Activated naive CD4-positive, alpha-beta T cell treated with anti-CD3 and anti-CD28 coated beads, Interleukin-2, amount 50 U/mL, for 72 hours (primary cell): ENCODE data around the gene EEPD1. TPM values are rescaled to one million over a fixed set of nuclear protein-coding genes. Genes with fewer than 3 reads are reported as not detected.
"Not testable (repeated sequence)": the region's sequence is repeated elsewhere in the genome, so short reads cannot be mapped to it uniquely, and the experiment has no call there.

Source experiments
- ATAC-seq, 2 donors: fragments of 150-1000 bp; cut with Tn5 transposase; 2 replicates each; pipeline ENCODE4 v1.10.0; 2021; ENCODE audit warnings: mild to moderate bottlenecking in 2 of 2, moderate library complexity in 2 of 2
- DNase-seq, 2 donors: peaks; one replicate each; pipeline ENCODE4 v3.0.0; 2021 to 2022; ENCODE audit warnings: low spot score in 2 of 2
- H3K27ac Mint-ChIP-seq, 2 donors: one replicate each; pipeline ENCODE4 v1.8.0; 2022; ENCODE audit warnings: mild to moderate bottlenecking in 2 of 2, mixed read lengths in 2 of 2
- H3K36me3 Mint-ChIP-seq, 2 donors: one replicate each; pipeline ENCODE4 v1.8.0; 2022; ENCODE audit warnings: mixed read lengths in 2 of 2
- H3K9me3 Mint-ChIP-seq, 2 donors: one replicate each; pipeline ENCODE4 v1.8.0; 2022; ENCODE audit warnings: mixed read lengths in 2 of 2
- total RNA-seq, 2 donors: library from RNA; stranded (reverse); gene quantifications; one replicate each; pipeline ENCODE4 v1.2.3, GENCODE V29; 2022

EEPD1 gene
- total RNA-seq: 1 to 10 TPM in 1 of 2 donors, under 1 TPM in 1; 0.82 to 1.4 TPM

DNA sequence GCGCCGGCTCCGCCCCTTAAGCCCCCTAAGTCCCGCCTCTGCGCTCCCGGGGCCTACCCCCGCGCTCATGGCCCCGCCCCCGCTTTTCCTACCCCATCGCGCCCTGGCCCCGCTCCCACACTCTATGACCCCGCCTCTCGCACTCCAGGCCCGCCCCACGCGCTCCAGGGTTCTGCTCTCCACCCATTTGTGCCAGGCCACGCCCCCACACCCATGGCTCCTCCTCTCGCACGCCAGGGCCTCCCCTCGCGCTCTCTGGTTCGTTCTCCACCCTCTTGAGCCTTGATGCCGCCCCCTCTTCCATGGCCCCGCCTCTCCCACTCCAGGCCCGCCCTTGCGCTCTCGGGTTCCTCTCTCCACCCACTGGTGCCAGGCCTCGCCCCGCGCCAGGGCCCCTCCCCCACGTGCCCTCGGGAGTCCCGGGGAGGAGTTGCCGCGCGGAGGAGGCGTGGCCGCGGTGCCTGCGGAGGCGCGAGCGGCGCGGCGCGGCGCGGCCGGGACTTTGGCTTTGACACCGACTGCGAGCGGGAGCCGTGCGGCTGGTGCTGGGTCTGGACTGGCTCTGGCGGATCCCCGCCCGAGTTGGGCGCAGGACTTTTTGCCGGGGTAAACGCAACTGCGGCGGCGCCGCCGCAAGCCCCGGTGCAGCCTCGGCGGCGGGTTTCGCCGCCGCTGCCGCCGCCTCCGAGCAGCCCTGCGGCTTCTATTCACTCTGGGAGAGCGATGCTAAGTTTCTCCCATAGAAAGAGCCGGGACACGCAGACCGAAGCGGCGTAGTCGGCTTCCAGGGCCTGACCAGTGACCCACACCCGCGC lies at the start of gene EEPD1:
Gene EEPD1, plus strand, starts transcription at position 499 of the 815 bp plus-strand sequence. CDS start 1,071 bp downstream, outside the sequence.
- Mint-ChIP-seq H3K36me3 (no peaks in the 10 kb centered on the region), H3K9me3 (peaks cover 0 to 5% of the 10 kb centered on the region in 2 donors), H3K27ac (peak within 1 kb of the TSS; percentile 14 to 18)
- ATAC-seq: peak; percentile 94 to 97
- DNase-seq: peak; percentile 98 to 99

DNA sequence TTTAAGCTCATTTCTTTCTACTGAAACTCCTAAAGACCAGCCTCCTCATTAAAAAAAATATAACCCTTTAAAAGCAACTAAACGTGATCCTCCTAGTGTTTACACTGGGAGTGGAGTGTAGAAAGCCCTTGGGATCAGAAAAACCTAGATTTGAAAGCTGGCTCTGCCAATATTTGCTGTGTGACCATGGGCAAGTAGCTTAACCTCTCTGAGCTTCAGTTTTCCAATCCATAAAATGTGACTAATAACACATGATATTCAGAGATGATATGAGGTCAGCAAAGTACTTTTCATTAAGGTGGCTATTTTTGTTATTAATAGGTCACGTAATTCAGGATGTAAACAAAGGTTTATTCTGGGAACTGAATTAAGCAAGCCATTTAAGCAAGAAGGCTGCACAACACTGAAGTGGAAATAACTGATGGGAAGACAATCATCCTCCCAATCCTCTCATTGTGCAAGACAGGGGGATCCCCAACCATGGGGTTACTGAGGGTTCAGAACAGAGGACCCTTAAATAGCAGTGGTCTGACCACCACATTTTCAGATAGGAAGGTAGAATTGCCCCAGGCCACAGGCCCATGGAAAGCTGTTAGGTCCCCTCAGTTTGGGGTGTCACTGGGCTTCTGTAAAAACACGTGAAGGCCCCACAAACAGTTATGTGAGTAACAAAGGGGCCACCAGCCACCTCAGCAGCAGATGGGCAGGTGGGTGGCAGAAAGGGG lies 49.1 kb upstream of the EEPD1 start:
- DNase-seq (no peak), ATAC-seq (no peak)
- H3K36me3 Mint-ChIP-seq: peaks cover 0 to 6% of the 10 kb centered on the region in 2 donors
- H3K9me3 Mint-ChIP-seq: peaks cover 12% of the 10 kb centered on the region in 2 donors
- no peak overlapping the region for H3K27ac Mint-ChIP-seq

DNA sequence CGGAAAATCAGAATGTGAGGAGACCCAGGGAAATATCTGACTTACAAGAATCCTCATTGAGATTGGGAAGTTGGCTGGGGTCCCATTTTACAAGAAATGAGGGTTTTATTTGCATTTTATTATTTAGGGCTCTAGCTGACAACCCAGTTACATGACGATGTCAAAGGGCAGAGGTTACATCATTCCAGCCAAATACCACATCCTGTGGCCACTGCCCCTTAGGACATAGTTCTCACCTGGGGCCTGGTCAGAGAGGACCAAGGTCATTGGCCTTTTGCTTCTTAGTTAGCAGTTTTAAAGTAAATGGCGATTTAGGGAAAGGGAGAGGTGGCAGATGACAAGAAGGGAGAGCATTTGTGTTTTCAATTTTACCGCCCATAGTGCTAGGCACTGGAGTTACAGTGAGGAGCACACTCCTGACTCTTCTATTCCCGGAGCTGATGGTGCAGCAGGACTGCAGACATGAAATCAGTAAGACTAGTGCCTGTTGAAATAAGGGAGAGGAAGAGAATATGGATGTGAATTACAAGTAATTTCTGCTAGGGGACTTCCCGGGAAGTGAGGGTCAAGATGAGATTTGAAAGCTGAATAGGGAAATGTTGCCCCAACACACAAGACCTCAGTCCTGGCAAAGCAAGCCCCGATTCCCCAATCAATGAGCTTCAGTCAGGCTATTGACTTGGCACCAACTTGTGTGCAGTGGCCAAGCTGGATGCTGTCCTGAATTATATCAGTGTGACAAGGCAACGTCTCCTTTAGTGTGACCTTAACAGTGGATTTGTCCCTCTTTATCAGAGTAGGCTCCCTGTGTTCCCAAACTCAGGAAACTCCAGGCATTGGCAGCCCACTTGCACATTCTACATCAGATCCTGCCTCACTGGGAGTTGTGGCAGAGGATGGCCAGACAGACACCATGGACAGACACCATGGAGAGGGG lies 45.8 kb upstream of the EEPD1 start:
- Mint-ChIP-seq H3K27ac (peak overlapping the region in 1 of 2 donors; percentile 65), H3K36me3 (peaks cover 0 to 11% of the 10 kb centered on the region in 2 donors)
- not testable (repeated sequence) for DNase-seq, ATAC-seq, H3K9me3 Mint-ChIP-seq

DNA sequence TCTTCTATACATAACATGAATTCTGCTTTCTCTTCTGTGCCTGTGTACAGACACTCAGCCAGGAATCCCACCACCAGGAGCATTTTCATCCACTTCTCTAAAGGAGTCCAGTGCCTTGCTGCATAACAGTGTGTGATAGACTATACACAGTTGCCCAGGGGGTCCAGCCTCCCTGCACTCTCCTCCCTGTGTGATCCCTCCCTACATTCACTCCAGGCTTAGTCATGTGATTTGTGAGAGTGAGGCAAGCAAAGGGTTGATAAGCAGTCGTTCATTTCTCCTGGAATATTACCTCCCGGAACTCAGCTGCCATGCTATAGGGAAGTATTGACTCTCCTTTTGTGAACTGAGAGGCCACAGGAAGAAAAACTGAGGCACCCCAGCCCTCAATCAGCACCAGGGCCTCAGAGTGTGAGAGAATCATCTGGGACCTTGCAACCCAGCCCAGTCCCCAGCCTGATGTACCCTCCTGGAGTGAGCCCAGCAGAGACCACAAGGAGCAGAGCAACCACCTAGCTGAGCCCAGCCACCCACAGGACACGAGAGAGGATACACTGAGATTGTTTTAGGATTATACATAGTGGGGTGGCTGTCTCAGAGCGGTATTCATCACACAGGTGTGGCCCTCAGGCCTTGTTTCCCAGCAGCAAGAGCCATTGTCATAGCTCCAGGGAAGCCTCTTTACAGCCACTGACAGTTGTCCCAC lies 45.0 kb upstream of the EEPD1 start:
- Mint-ChIP-seq H3K9me3 (peaks cover 0 to 9% of the 10 kb centered on the region in 2 donors), H3K27ac (no peak overlapping the region), H3K36me3 (peaks cover 0 to 11% of the 10 kb centered on the region in 2 donors)
- no peak for DNase-seq
- no peak for ATAC-seq

DNA sequence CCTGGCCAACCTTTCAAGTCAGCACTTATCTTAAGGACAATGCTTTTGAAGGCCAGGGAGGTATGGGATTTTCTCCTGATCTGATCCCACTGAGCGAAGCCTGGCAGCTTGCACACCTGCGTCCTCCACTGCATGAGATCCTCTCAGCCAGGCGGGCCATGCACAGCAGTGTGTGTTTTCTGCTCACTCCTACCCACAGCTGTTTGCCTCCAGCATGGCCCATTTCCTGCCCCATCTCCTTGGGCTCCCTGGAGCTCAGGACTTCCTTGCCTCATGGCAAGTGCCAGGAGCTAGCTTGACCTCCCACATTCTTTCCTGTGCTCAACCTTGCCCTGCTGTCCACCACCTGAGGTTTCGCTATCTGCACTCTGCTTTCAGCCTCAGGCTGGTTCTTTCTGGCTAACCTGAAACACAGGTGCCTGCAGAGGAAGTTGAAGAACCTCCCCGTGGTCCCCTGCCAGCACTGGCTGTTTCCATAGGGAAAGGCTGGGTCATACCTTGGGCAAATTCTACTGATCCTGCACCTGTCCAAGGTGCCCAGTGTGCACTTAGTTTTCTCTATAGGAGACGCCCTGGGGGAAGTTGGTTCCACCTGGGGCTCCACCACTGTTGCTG lies 43.9 kb upstream of the EEPD1 start:
- ATAC-seq (no peak), DNase-seq (no peak)
- Mint-ChIP-seq H3K27ac (no peak overlapping the region), H3K36me3 (peaks cover 0 to 11% of the 10 kb centered on the region in 2 donors), H3K9me3 (peaks cover 0 to 9% of the 10 kb centered on the region in 2 donors)

DNA sequence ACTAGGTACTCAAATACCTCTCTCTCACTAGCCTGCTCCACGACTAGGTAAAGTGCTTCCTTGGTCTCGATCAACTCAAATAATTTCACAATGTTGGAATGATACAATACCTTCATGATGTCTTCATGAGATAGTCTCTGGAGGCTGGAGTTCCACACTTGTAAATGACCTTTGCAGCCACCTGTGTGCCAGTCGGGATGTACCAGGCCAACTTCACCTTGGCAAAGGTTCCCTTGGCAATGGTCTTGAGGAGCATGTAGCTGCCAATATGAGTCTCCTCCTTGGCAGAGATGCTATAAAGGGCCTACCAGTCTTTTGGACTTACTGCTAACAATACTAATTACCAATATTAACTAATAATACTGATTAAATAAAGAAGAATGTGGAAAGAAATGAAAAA lies 42.5 kb upstream of the EEPD1 start:
- no peak for ATAC-seq
- DNase-seq: no peak
- Mint-ChIP-seq H3K27ac (no peak overlapping the region), H3K9me3 (peaks cover 0 to 9% of the 10 kb centered on the region in 2 donors), H3K36me3 (peaks cover 0 to 11% of the 10 kb centered on the region in 2 donors)

DNA sequence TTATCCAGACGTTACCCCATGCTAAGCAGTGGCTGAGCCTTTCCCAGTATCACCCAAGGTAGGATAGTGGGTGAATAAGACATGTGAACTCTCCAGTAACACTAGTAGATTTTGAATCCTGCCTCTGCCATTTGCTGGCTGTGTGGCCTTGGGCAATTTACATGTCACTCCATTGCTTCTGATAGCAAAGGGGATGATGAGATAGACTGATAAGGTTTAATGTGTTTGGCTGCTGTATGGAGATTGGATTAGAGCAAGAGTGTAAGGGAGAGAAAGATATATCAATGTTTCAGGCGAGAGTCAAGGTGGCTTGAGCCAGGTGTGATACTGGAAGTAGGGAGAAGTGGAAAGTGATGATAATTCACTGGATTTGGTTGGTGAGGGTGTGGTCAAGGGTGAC lies 40.1 kb upstream of the EEPD1 start:
- DNase-seq (no peak), ATAC-seq (no peak)

DNA sequence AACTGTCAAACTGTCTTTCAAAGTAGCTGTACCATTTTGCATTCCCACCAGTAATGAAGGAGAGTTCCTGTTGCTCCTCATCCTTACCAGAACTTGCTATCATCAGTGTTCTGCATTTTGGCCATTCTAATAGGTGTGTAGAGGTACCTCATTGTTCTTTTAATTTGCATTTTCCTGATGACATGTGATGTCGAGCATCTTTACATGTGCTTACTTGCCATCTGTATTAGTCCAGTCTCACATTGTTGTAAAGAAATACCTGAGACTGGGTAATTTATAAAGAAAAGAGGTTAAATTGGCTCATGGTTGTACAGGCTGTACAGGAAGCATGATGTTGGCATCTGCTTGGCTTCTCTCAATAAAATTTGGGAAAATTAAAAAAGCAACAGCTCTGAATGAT lies 38.7 kb upstream of the EEPD1 start:
- H3K36me3 Mint-ChIP-seq: peaks cover 0 to 1% of the 10 kb centered on the region in 2 donors
- DNase-seq: no peak
- H3K9me3 Mint-ChIP-seq: no peaks in the 10 kb centered on the region

More for the DNA sequence above, 40.1 kb upstream of the EEPD1 start:
- Mint-ChIP-seq H3K36me3 (peaks cover 0 to 10% of the 10 kb centered on the region in 2 donors), H3K9me3 (peaks cover 0 to 8% of the 10 kb centered on the region in 2 donors), H3K27ac (no peak overlapping the region)

DNA sequence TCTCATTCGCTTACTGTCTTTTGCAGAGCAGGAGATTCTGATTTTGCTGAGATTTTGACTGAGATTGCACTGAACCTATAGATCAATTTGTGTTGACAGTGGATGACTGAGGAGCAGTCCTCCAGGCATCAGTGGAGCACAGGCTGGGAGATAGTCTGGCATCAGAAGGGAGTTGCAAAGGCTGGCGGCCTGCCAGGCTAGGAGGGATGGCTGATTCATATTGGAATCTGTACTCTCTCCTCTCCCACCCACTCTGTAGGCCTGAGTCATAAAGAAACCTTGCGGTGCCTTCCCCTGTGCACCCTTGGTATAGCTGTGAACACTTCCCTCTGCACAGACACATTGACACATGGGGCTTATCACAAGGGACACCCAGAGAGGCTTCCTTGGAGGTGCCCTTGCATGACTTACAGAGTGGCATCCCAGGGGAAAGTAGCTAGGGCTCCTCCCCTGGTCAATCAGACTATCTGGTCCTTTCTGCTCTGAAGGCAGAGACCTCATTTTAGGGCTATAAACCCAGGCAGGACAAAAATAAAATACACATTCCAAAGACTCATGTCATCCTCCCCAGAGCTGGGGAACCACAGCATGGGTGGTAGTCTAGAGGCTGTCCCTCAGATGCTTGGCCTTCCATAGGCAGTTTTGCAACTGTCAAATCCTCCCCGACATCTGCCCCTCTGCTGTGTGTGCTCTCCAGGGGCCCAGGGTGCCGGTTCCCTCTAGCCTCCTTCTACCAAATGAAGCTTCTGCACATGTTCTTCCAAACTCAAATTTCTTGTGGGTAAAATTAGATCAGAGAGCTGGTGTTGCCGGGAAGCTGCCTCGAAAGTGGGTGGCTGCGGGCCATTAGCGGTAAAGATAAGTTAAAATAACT lies 37.4 kb upstream of the EEPD1 start:
- peak; percentile 85 to 88 for DNase-seq
- H3K27ac Mint-ChIP-seq: no peak overlapping the region

More for the DNA sequence above, 38.7 kb upstream of the EEPD1 start:
- H3K27ac Mint-ChIP-seq: no peak overlapping the region
- no peak for ATAC-seq

DNA sequence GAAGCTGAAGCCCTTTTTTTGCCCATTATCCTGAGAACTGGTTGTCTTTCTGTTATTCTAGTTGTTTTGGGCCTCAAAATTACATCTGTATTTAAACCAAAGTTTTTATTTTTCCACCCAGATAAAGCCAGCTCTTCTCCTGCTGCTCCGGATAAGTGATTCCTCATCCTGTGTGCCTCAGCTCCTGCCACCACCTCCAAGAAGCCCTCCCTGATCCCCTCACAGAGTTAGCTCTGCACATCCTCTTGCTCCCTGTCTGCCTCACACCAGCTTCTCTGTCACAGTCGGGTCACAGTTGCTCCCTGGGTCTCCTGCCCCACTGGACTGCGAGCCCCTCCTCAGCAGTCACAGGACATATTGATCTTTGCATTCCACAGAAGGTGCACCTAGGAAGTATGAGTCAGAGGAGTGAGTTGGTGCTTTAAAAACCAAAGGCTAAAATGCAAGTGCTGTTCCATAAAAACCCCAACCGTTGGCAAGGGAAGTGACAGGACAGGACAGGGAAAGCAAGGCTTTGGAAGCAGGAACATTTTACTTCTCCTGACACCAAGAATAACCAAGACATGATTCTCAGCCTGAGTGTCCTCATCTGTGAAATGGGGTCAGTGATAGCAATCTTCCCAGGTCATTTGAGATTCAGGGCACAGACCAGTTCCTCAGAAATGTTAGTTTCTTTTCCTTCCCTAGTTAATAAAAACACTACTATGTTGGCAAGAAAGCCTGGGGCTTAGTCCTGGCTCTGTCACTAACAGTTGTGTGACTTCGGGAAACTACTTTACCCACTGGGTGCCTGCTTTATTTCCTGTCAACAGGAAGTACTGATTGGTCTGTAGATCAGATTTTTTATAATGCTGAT lies 36.5 kb upstream of the EEPD1 start:
- peaks cover 6 to 9% of the 10 kb centered on the region in 2 donors for H3K9me3 Mint-ChIP-seq
- H3K27ac Mint-ChIP-seq: no peak overlapping the region
- no peak for ATAC-seq

More for the DNA sequence above, 37.4 kb upstream of the EEPD1 start:
- peaks cover 2 to 3% of the 10 kb centered on the region in 2 donors for H3K9me3 Mint-ChIP-seq
- ATAC-seq: peak; percentile 100
- peaks cover 0 to 3% of the 10 kb centered on the region in 2 donors for H3K36me3 Mint-ChIP-seq

DNA sequence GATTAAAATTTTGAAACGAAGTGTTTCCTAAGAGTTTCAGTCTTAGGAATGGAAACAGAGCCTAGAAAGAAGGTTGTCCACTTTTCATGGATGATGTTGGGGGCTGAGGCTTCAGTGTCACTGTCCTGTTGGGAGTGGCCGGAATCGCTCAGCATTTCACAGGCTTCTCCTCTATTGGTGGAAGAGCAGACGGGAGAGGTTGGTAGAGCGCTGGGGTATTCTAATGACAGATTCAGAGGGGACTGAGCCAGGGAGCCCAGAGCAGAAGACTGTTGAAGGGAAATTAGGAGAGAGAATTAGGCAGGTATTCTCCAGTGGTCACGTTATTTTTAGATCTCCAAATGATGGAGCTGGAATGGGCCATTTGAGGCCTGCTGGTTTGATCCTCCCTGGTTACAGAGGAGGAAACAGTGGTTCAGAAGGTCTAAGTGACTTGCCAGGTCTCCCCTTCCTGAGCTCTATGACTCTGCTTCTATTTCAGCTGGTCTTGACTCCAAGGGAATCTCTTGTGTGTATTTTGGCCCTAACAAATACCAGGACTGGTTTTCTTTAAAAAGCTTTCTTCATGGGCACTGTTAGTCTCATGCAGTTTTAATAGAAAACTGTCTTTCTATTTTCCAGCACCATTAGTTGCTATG lies 35.7 kb upstream of the EEPD1 start:
- ATAC-seq: no peak
- Mint-ChIP-seq H3K9me3 (peaks cover 11 to 14% of the 10 kb centered on the region in 2 donors), H3K36me3 (peaks cover 12 to 17% of the 10 kb centered on the region in 2 donors), H3K27ac (no peak overlapping the region)
- no peak for DNase-seq

More for the DNA sequence above, 36.5 kb upstream of the EEPD1 start:
- peaks cover 6 to 11% of the 10 kb centered on the region in 2 donors for H3K36me3 Mint-ChIP-seq
- DNase-seq: no peak

DNA sequence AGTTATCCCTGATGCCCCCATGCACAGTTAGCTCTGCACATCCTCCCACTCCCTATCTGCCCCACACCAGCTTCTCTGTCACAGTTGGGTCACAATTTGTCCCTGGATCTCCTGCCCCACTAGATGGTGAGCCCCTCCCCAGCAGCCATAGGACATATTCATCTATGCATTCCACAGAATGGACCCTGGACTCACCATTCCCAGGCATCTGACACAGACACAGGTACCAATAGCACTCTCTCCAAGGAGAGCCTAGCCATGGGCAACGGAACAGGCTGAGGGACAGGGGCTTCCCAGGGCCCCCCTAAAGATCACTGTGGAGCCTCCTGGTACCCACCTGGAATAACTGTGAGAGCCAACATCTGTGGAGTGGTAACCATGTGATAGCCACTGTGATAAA lies 34.7 kb upstream of the EEPD1 start:
- DNase-seq (no peak), ATAC-seq (no peak)
- Mint-ChIP-seq H3K9me3 (peaks cover 16 to 21% of the 10 kb centered on the region in 2 donors), H3K27ac (no peak overlapping the region), H3K36me3 (peaks cover 22 to 28% of the 10 kb centered on the region in 2 donors)

DNA sequence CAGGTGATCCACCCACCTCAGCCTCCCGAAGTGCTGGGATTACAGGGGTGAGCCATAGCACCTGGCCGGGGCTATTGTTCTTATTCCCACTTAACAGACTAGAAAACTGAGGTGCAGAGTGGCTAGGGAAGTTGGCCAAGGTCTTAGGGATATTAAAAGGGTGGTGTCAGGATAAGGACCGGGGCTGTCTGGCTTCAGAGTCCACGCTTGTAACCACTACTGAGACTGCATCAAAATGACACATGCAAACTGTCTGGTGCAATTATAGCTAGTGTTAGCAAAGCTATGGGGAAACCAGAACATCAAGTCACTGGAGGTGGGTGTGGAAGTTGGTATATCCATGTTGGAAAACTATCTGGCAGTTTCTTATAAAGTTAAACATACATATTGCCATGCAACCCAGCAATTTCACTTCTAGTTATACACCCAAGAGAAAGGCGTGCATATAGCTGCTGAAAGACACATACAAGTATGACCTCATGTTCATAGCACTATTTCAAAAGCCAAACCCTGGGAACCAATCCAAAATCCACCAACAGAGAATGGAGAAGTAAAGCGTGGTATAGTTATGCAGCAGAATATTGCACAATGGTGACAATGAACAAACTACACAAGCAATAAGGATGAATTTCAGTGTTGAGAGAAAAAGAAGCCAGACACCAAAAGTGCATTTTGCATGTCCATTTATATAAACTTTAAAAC lies 33.9 kb upstream of the EEPD1 start:
- Mint-ChIP-seq H3K36me3 (peaks cover 28 to 29% of the 10 kb centered on the region in 2 donors), H3K9me3 (peaks cover 16 to 21% of the 10 kb centered on the region in 2 donors), H3K27ac (no peak overlapping the region)
- ATAC-seq (no peak), DNase-seq (no peak)
